GM21447 (cell line): ENCODE data around the gene IL19.
"Not testable (repeated sequence)": the region's sequence is repeated elsewhere in the genome, so short reads cannot be mapped to it uniquely, and the experiment has no call there.

ENCODE experiments used
- ATAC-seq: cut with Tn5 transposase; IDR thresholded peaks from one replicate; pipeline ENCODE4 v1.9.1; 2021; ENCODE audit not compliant: unreplicated experiment

IL19 gene

GRCh38 chr1:206739411-206740076 lies 31.0 kb upstream of the IL19 start:
- ATAC-seq = peak; percentile 77

- ATAC-seq = no peak
Measured at GRCh38 chr1:206741142-206741701, 29.4 kb upstream of the IL19 start.

- ATAC-seq = no peak
Measured at GRCh38 chr1:206742719-206743383, 27.7 kb upstream of the IL19 start.

- no peak for ATAC-seq
Measured at GRCh38 chr1:206744683-206745082, 25.9 kb upstream of the IL19 start.

- no peak for ATAC-seq
Measured at GRCh38 chr1:206745301-206745700, 25.3 kb upstream of the IL19 start.

- no peak for ATAC-seq
Measured at GRCh38 chr1:206748348-206749030, 22.1 kb upstream of the IL19 start.

- no peak for ATAC-seq
Measured at GRCh38 chr1:206751891-206752290, 18.7 kb upstream of the IL19 start.

GRCh38 chr1:206752481-206752880 lies 18.1 kb upstream of the IL19 start:
- no peak for ATAC-seq

- no peak for ATAC-seq
Measured at GRCh38 chr1:206753141-206753540, 17.4 kb upstream of the IL19 start.

GRCh38 chr1:206754011-206754410 lies 16.6 kb upstream of the IL19 start:
- ATAC-seq = no peak

GRCh38 chr1:206757524-206758266 lies 12.9 kb upstream of the IL19 start:
- ATAC-seq = no peak

- no peak for ATAC-seq
Measured at GRCh38 chr1:206760590-206760989, 10.0 kb upstream of the IL19 start.

GRCh38 chr1:206761159-206761768 lies 9.3 kb upstream of the IL19 start:
- ATAC-seq = no peak

GRCh38 chr1:206762741-206763364 lies 7.7 kb upstream of the IL19 start:
- not testable (repeated sequence) for ATAC-seq

- ATAC-seq = not testable (repeated sequence)
Measured at GRCh38 chr1:206765771-206766170, 4.8 kb upstream of the IL19 start.

GRCh38 chr1:206766251-206766856 lies 4.2 kb upstream of the IL19 start:
- ATAC-seq = peak; percentile 45

GRCh38 chr1:206768472-206769303 lies 1.9 kb upstream of the IL19 start:
- ATAC-seq = peak; percentile 7

GRCh38 chr1:206769304-206769731 lies 1.3 kb upstream of the IL19 start:
- ATAC-seq = peak; percentile 53

- ATAC-seq = no peak
Measured at GRCh38 chr1:206771338-206771692, 742 bp downstream of the IL19 start.
